ENCODE results near the gene ALDH1A2.

The ALDH1A2 gene

DNA sequence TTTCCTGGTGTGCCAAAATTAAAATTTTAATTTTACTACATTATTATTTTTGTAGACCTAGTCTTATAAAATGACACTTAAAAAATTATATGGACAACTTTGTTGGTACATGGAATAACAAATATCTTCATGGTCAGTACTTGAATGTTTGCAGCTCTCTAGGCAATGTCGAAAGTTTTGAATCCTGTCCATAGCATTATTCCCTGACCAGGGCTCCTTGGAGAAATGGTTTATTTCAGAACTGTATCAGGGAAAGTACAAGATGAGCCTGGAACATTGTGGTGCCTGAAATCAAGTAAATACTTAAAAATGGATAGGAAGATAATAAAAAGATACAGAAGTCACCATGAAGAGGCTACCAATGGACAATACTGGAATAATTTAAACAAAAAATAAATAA is 47.6 kb downstream of the ALDH1A2 start:
- TF ChIP-seq, protein P1, sequence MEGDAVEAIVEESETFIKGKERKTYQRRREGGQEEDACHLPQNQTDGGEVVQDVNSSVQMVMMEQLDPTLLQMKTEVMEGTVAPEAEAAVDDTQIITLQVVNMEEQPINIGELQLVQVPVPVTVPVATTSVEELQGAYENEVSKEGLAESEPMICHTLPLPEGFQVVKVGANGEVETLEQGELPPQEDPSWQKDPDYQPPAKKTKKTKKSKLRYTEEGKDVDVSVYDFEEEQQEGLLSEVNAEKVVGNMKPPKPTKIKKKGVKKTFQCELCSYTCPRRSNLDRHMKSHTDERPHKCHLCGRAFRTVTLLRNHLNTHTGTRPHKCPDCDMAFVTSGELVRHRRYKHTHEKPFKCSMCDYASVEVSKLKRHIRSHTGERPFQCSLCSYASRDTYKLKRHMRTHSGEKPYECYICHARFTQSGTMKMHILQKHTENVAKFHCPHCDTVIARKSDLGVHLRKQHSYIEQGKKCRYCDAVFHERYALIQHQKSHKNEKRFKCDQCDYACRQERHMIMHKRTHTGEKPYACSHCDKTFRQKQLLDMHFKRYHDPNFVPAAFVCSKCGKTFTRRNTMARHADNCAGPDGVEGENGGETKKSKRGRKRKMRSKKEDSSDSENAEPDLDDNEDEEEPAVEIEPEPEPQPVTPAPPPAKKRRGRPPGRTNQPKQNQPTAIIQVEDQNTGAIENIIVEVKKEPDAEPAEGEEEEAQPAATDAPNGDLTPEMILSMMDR (IDR thresholded peaks at IDR 0.05): no peak

DNA sequence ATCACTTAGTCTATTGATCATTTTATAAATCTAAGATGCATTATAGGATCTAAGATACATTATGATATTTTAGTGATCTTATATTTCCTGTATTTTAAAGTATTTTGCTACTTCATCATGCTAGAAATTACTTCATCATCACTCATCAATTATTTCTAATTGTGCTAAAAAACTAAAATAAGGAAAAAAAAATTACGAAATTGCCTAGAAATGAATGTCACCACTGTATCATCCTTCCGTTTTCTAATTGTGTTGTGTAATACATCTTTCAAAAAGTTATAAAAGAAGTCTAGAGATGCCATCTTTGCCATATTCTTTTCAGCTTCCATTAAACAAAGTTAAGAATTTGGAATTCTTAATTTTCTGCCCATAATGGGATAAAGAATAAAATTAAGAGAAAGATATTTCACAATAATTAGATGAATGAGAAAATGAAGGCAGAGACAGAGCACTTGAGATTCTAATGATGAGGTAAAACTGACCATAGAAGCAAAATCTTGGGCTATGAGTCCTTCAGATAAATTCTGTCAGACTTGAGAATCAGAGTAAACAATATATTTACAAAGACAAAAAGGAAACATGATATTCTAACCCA is 48.8 kb downstream of the ALDH1A2 start:
- TF ChIP-seq, protein P1 (IDR thresholded peaks at IDR 0.05): no peak

DNA sequence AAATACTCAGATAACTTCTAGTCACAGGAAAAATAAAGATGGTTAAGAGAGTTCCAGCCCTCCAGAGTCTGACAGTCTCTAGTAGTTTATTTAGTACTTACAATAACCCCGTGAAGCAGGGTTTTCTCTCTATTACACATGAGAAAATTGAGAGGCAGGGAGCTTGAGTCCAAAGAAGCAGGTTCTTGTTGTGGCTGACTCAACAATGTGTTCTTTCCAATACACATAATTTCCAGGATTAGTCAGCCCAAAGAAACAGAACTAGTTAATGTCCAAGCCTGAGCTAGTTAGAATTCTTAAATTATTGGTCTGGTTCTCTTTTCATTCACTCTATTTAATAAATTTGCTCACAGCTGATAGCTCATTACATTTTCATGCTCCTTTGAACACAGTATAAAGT is 49.9 kb downstream of the ALDH1A2 start:
- TF ChIP-seq, protein P1 (IDR thresholded peaks at IDR 0.05): no peak

DNA sequence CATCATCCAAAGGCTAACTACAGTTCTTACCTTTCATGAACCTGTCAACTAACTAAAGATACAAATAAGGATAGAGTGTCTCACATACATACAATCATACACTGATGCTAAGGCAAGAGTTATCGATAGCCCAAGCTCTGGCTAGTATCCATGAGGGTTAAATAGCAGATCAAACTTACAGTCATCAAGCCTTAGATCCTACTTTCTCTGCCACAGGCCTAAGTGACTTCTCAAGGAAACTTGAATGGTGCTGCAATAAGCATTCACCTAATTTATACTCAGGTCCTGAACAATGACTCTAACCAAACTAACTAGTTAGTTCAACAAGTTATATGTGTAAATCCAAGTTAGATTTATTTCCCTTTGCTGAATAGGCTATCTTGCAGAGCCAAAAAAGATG is 51.0 kb downstream of the ALDH1A2 start:
- TF ChIP-seq, protein P1 (IDR thresholded peaks at IDR 0.05): no peak

DNA sequence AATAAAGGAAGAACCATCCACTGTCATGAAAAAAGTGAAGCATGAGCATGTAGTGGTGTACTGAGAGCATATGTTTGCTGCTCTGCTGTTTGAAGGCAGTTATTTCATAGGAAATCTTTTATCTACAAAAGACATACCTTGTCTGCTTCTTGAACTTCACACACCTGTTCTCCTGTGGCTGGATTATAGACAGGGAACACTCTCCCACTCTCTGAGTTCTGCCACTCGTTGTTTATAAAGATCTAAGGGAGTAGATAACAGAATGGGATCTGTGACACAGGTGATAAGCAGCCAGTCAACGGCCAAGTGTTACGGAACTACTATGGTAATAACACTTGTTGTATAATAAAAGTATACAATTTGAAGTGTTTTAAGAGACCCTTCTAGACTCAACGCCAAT is 51.5 kb downstream of the ALDH1A2 start:
- TF ChIP-seq, protein P1 (IDR thresholded peaks at IDR 0.05): no peak

DNA sequence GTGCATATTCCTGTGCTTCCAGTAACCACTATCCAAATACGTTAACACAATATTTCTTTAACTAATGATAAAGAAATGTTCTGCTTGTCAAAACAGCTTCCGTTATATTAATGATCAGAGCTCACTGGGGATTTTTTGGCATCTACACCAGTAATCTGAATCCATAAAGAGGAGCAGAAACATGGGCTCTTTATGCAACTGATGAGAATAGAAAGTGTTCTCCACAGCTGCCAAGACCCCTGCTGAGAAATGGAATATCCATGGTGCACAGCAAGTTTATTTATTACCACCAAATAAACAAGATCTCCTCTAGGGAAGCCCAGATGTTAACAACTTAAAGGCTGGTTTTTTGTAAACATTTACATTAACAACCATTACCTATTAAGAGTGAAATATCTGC is 54.5 kb downstream of the ALDH1A2 start:
- TF ChIP-seq, protein P1 (IDR thresholded peaks at IDR 0.05): no peak

DNA sequence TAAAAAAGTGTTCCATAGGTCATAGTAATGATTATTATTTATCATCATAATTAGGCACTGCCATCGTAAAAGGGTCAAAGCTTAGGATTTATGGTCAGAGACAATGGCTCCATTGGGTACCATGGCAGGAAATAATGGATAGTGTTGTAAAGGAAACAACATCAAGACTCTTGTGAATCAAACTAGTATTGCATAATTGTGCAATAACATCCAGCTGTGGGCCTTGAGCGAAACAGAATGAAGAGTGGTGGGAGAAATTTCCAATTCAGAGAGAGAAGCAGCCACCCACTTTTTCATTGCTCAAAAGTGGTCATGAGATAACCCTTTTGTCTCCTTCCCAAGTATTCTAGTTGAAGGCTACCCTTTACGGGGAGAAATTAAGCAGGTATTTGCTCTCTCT is 61.7 kb downstream of the ALDH1A2 start:
- TF ChIP-seq, protein P1 (IDR thresholded peaks at IDR 0.05): no peak

Data from LNCAP (cell line).